Sciatic nerve (tissue), 2 donors: ENCODE results near the gene ANK3. TPM values are rescaled to one million over a fixed set of nuclear protein-coding genes. Genes with fewer than 3 reads are reported as not detected.

Experiments
- ATAC-seq: fragments of 200-7000 bp; cut with Tn5 transposase; one replicate; pipeline ENCODE4 v1.9.1; 2020; ENCODE audit warnings: mild to moderate bottlenecking, moderate library complexity
- DNase-seq: peaks from one replicate; pipeline ENCODE4 v3.0.0-alpha.2; 2020; ENCODE audit warnings: low spot score
- intact Hi-C: fragments of 100-400 bp; cut with DNase I; formaldehyde crosslinking; loops from one replicate; pipeline ENCODE4 v1.14.2; 2022
- total RNA-seq: library from RNA; stranded (reverse); fragmentation: NEBNext Ultra II Directional; extraction: Animal tissue kit (Norgen Biotek cat#: 25700); gene quantifications from one replicate; pipeline ENCODE4 v1.2.1, GENCODE V29; 2021
- donor health status: DM: no; HTN: no; CAD: no.
- donor health status: DM: no; HTN: no; CAD: no.

ANK3 gene
- total RNA-seq, 1 donor from 2014 or later, result 203 TPM

- ATAC-seq, result no peak
These were observed 25.4 kb upstream of the ANK3 start for GRCh38 chr10:60414877-60415585.

GRCh38 chr10:60414111-60414510 lies 24.4 kb upstream of the ANK3 start:
- ATAC-seq (no peak), DNase-seq (no peak)
- intact Hi-C loops, result no loop called here

More at GRCh38 chr10:60414877-60415585, 25.4 kb upstream of the ANK3 start:
- DNase-seq, result no peak
- intact Hi-C loops, result no loop called here

GRCh38 chr10:60413306-60414012 lies 23.8 kb upstream of the ANK3 start:
- intact Hi-C loops, result no loop called here
- DNase-seq, result no peak
- peak; percentile 55 for ATAC-seq

- intact Hi-C loops, result no loop called here
- DNase-seq (no peak), ATAC-seq (no peak)
These were observed 21.3 kb upstream of the ANK3 start for GRCh38 chr10:60410970-60411369.

- DNase-seq (no peak), ATAC-seq (no peak)
- intact Hi-C loops, result no loop called here
These were observed 19.5 kb upstream of the ANK3 start for GRCh38 chr10:60409202-60409601.

GRCh38 chr10:60406182-60406581 lies 16.5 kb upstream of the ANK3 start:
- intact Hi-C loops, result no loop called here
- DNase-seq (no peak), ATAC-seq (no peak)

- DNase-seq, result no peak
- intact Hi-C loops, result no loop called here
- no peak for ATAC-seq
These were observed 15.5 kb upstream of the ANK3 start for GRCh38 chr10:60405172-60405571.

- ATAC-seq, result no peak
- intact Hi-C loops, result no loop called here
- DNase-seq, result no peak
These were observed 13.6 kb upstream of the ANK3 start for GRCh38 chr10:60403168-60403873.

- no peak for DNase-seq
- no peak for ATAC-seq
- intact Hi-C loops, result no loop called here
These were observed 10.7 kb upstream of the ANK3 start for GRCh38 chr10:60400366-60400765.

GRCh38 chr10:60399328-60399727 lies 9.7 kb upstream of the ANK3 start:
- intact Hi-C loops, result no loop called here
- no peak for DNase-seq
- no peak for ATAC-seq

GRCh38 chr10:60397792-60398191 lies 8.1 kb upstream of the ANK3 start:
- no peak for ATAC-seq
- no peak for DNase-seq
- intact Hi-C loops, result no loop called here

GRCh38 chr10:60396766-60397165 lies 7.1 kb upstream of the ANK3 start:
- intact Hi-C loops, result no loop called here
- ATAC-seq (no peak), DNase-seq (no peak)

- DNase-seq (no peak), ATAC-seq (no peak)
- intact Hi-C loops, result no loop called here
These were observed 6.0 kb upstream of the ANK3 start for GRCh38 chr10:60395711-60396110.

GRCh38 chr10:60394446-60394845 lies 4.8 kb upstream of the ANK3 start:
- DNase-seq, result no peak
- intact Hi-C loops, result no loop called here
- no peak for ATAC-seq

- ATAC-seq (no peak), DNase-seq (no peak)
- intact Hi-C loops, result no loop called here
These were observed 550 bp upstream of the ANK3 start for GRCh38 chr10:60390224-60390626.

- no peak for DNase-seq
- intact Hi-C loops, result no loop called here
- ATAC-seq, result peak; percentile 19
These were observed 870 bp downstream of the ANK3 start for GRCh38 chr10:60388709-60389301.

- no peak for DNase-seq
- ATAC-seq, result no peak
- intact Hi-C loops, result no loop called here
These were observed 1.5 kb downstream of the ANK3 start for GRCh38 chr10:60388116-60388625.

GRCh38 chr10:60387531-60387930 lies 2.1 kb downstream of the ANK3 start:
- intact Hi-C loops, result no loop called here
- ATAC-seq (no peak), DNase-seq (no peak)

- no peak for ATAC-seq
- intact Hi-C loops, result no loop called here
- DNase-seq, result no peak
These were observed 4.3 kb downstream of the ANK3 start for GRCh38 chr10:60385399-60385738.
